Transverse colon (tissue), 4 donors: Measurements from ENCODE around the gene SPAG17. TPM values are rescaled to one million over a fixed set of nuclear protein-coding genes. Genes with fewer than 3 reads are reported as not detected.

Source experiments
- DNase-seq: peaks from one replicate; pipeline ENCODE4 v3.0.0-alpha.2; 2019
- H3K27ac ChIP-seq, 4 donors: fragments of 200-600 bp; sonication (generic); 2 replicates each; pipeline ENCODE4 v1.5.1; 2016 to 2018; ENCODE audit warnings: inconsistent platforms in 4 of 4
- H3K27me3 ChIP-seq: fragments of 200-600 bp; sonication (generic); 2 replicates; pipeline ENCODE4 v1.5.1; 2017; ENCODE audit warnings: inconsistent platforms
- H3K36me3 ChIP-seq, 4 donors: fragments of 200-600 bp; sonication (generic); 2 replicates each; pipeline ENCODE4 v1.5.1; 2017 to 2019; ENCODE audit warnings: inconsistent platforms in 4 of 4
- H3K4me1 ChIP-seq, 4 donors: fragments of 200-600 bp; sonication (generic); 2 replicates each; pipeline ENCODE4 v1.5.1; 2017 to 2020; ENCODE audit warnings: inconsistent platforms in 4 of 4
- H3K4me3 ChIP-seq, 4 donors: fragments of 200-600 bp; sonication (generic); 1 replicate in 1 of 4; 2 replicates in 3 of 4; pipeline versions ENCODE4 v1.5.1 to v1.6.1; 2017 to 2019; ENCODE audit warnings: inconsistent platforms in 4 of 4
- H3K9me3 ChIP-seq, 2 donors: fragments of 200-600 bp; sonication (generic); 2 replicates each; pipeline ENCODE4 v1.5.1; 2017 to 2019; ENCODE audit warnings: inconsistent platforms in 2 of 2
- EP300 ChIP-seq: sonication (generic); formaldehyde crosslinking; IDR thresholded peaks from one replicate; pipeline ENCODE4 v1.6.1; 2017; ENCODE audit warnings: antibody characterized with exemption, low read depth
- POLR2A ChIP-seq: fragments of 450-650 bp; IDR thresholded peaks from one replicate; pipeline ENCODE4 v1.6.1; 2016; ENCODE audit warnings: antibody characterized with exemption, mild to moderate bottlenecking, moderate library complexity
- POLR2AphosphoS5 ChIP-seq, 3 donors: sonication (generic); formaldehyde crosslinking; IDR thresholded peaks; one replicate each; pipeline ENCODE4 v1.6.1; 2016; ENCODE audit warnings: antibody characterized with exemption in 3 of 3
- WGBS, 2 donors: methylation state at CpG; one replicate each; pipeline ENCODE4 v1.1.5; 2018; ENCODE audit warnings: low coverage in 1 of 2; 5-methylcytosine and 5-hydroxymethylcytosine counted together
- in situ Hi-C, 4 donors: fragments of 200-750 bp; cut with MboI; loops; one replicate each; pipeline versions ENCODE4 v1.15.0 to v1.15.1; 2017; ENCODE audit warnings: low sequenced_read_pairs in 3 of 4, low pct_ligation_motif_present in 1 of 4, low pct_unique_long_range_greater_than_20kb in 1 of 4
- intact Hi-C: fragments of 100-400 bp; cut with DNase I; formaldehyde crosslinking; loops from one replicate; pipeline ENCODE4 v1.15.1; 2023; ENCODE audit warnings: low total_unique reads
- total RNA-seq, 4 donors: library from RNA; depleted of rRNA; stranded (reverse); fragments of >200 nt; gene quantifications; one replicate each; pipeline ENCODE4 v1.1.0, GENCODE V29; 2016
- TF ChIP-seq, protein P1 (sequence below), 5 experiments: fragments of 200-600 bp in 3 of 5; fragments of 450-650 bp in 2 of 5; sonication (generic) in 3 of 5; IDR thresholded peaks; 1 replicate in 2 of 5; 2 replicates in 3 of 5; pipeline ENCODE4 v1.5.1; 2016 to 2017; ENCODE audit warnings: antibody characterized with exemption in 5 of 5, inconsistent platforms in 3 of 5, mild to moderate bottlenecking in 2 of 5, moderate library complexity in 1 of 5

SPAG17 gene
- total RNA-seq, 4 donors from 2014 or later: not detected

DNA sequence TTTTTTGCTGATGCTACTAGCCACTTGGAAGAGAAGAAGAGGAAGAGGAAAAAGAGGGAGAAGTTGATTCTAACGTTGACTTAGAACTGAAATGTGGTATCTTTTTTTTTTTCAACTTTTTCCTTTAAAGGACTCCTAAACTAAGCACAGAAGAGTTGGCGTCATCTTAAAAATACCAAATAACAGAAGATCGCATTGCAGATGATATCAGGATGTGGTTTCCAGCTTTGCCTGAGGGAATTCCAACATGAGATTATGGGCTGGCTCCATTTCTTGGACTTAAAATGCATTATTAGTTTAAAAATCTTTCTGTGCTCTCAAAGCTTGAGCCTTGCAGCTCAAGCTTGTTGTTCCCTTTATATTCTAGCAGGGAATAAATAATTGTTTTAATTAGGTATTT is 225.7 kb downstream of the SPAG17 start:
- no peaks in the 10 kb centered on the region for H3K4me1 ChIP-seq
- in situ Hi-C loops (no loop called here), intact Hi-C loops (no loop called here)
- WGBS, 2 donors: 79 to 80% methylated on average over 3 of the region's 3 CpGs
- DNase-seq: no peak
- H3K9me3 ChIP-seq: no peaks in the 10 kb centered on the region
- H3K4me3 ChIP-seq: no peak overlapping the region
- H3K36me3 ChIP-seq: peaks cover 0 to 48% (median 17%) of the 10 kb centered on the region in 4 donors
- H3K27me3 ChIP-seq: no peaks in the 10 kb centered on the region
- H3K27ac ChIP-seq: no peak overlapping the region
- TF ChIP-seq, protein P1, sequence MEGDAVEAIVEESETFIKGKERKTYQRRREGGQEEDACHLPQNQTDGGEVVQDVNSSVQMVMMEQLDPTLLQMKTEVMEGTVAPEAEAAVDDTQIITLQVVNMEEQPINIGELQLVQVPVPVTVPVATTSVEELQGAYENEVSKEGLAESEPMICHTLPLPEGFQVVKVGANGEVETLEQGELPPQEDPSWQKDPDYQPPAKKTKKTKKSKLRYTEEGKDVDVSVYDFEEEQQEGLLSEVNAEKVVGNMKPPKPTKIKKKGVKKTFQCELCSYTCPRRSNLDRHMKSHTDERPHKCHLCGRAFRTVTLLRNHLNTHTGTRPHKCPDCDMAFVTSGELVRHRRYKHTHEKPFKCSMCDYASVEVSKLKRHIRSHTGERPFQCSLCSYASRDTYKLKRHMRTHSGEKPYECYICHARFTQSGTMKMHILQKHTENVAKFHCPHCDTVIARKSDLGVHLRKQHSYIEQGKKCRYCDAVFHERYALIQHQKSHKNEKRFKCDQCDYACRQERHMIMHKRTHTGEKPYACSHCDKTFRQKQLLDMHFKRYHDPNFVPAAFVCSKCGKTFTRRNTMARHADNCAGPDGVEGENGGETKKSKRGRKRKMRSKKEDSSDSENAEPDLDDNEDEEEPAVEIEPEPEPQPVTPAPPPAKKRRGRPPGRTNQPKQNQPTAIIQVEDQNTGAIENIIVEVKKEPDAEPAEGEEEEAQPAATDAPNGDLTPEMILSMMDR (IDR thresholded peaks at IDR 0.05): no peak
- TF ChIP-seq EP300: no peak
- no peak for TF ChIP-seq POLR2AphosphoS5 (IDR thresholded peaks at IDR 0.05)
- TF ChIP-seq POLR2A: no peak

DNA sequence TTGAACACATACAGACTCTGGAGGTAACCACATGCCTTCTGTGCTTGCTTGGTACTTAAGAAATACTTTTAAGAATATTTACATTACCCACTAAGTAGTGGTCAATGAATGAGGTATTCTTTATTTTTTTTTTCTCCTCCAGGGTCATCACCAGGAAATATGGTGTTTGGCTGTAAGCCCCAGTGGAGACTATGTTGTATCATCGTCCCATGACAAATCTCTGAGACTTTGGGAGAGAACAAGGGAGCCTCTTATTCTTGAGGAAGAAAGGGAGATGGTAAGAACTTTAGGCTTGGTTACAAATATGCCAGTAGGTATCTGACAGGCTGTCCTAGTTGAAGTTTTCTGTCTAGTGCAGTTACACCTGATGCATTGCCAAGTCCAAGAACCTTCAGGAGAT is 232.6 kb downstream of the SPAG17 start:
- H3K27ac ChIP-seq: no peak overlapping the region
- DNase-seq: no peak
- in situ Hi-C loops (no loop called here), intact Hi-C loops (no loop called here)
- H3K36me3 ChIP-seq: peaks cover 0 to 93% (median 31%) of the 10 kb centered on the region in 4 donors
- no peaks in the 10 kb centered on the region for H3K4me1 ChIP-seq
- 92 to 100% methylated on average over 1 of the region's 1 CpG for WGBS, 2 donors
- TF ChIP-seq, protein P1 (IDR thresholded peaks at IDR 0.05): no peak
- TF ChIP-seq EP300: no peak
- TF ChIP-seq POLR2A: no peak
- TF ChIP-seq POLR2AphosphoS5 (IDR thresholded peaks at IDR 0.05): no peak
- H3K9me3 ChIP-seq: no peaks in the 10 kb centered on the region
- no peaks in the 10 kb centered on the region for H3K27me3 ChIP-seq
- H3K4me3 ChIP-seq: no peak overlapping the region

DNA sequence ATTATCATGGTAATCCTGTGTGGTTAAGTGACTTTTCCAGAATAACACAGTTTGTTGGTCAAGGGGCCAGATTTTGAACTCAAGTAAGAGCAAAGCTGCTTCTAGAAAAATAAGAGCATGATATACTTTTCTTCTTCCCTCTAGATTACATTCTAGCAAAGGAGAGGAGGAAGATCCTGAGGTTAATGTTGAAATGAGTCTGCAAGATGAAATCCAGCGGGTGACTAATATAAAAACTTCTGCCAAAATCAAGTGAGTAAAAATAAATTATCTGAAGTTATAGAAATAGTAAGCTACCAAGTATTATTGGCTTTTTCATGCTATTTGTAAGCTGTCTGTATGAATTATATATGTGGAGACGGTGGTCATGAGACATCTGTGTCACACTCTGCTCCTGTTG is 242.7 kb downstream of the SPAG17 start:
- intact Hi-C loops: no loop called here
- H3K9me3 ChIP-seq: no peaks in the 10 kb centered on the region
- in situ Hi-C loops: no loop called here
- no peak overlapping the region for H3K4me3 ChIP-seq
- TF ChIP-seq, protein P1 (IDR thresholded peaks at IDR 0.05): no peak
- no peak for TF ChIP-seq EP300
- no peak for DNase-seq
- no peaks in the 10 kb centered on the region for H3K27me3 ChIP-seq
- WGBS, 2 donors: 88 to 97% methylated on average over 2 of the region's 2 CpGs
- H3K4me1 ChIP-seq: no peaks in the 10 kb centered on the region
- H3K27ac ChIP-seq: no peak overlapping the region
- peaks cover 0 to 78% (median 34%) of the 10 kb centered on the region in 4 donors for H3K36me3 ChIP-seq

DNA sequence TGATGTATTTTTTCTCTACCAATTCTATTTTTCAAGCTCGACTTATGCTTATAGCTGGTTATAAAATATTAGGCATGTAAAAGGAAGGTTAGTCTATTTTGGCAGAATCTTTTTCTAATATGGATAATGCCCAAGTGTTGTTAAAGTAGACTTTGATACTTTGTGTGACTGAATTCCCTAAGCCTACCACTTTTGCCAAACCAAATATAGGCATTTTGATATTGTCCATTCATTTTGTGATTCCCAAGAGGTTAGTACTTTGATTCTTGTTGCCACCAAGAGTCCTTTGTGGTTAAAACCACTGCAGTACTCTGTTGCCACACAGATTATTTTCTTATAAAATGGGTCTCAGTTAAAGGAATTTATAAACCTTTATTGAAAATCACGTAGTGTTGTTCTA is 251.3 kb downstream of the SPAG17 start:
- intact Hi-C loops: no loop called here
- no peaks in the 10 kb centered on the region for H3K27me3 ChIP-seq

More for the DNA sequence above, 251.3 kb downstream of the SPAG17 start:
- Histone ChIP-seq H3K27ac (no peak overlapping the region), H3K36me3 (peaks cover 0 to 31% (median 13%) of the 10 kb centered on the region in 4 donors), H3K4me3 (no peak overlapping the region), H3K4me1 (peaks cover 11 to 22% (median 13%) of the 10 kb centered on the region in 4 donors), H3K9me3 (no peaks in the 10 kb centered on the region)
- WGBS, 2 donors: 90 to 93% methylated on average over 2 of the region's 2 CpGs
- DNase-seq: no peak
- in situ Hi-C loops: no loop called here
- TF ChIP-seq EP300 (no peak), POLR2AphosphoS5 (IDR thresholded peaks at IDR 0.05) (no peak), POLR2A (no peak)
- TF ChIP-seq, protein P1 (IDR thresholded peaks at IDR 0.05): no peak
